ENCODE data around the gene COL23A1.
A peak's percentile ranks its signal among the peaks of the same experiment; 100 is the strongest.
"Not testable (repeated sequence)": the region's sequence is repeated elsewhere in the genome, so short reads cannot be mapped to it uniquely, and the experiment has no call there.

Gene COL23A1

GRCh38 chr5:178376921-178377582, 213.1 kb downstream of the COL23A1 start:
- Mint-ChIP-seq H3K36me3 (ENCODE audit: insufficient read depth) (no peaks in the 10 kb centered on the region), H3K9me3 (no peaks in the 10 kb centered on the region), H3K27ac (no peak overlapping the region), H3K4me1 (ENCODE audit: low read depth in 2 of 2) (no peaks in the 10 kb centered on the region), H3K4me3 (no peak overlapping the region), H3K27me3 (peaks cover 20 to 51% of the 10 kb centered on the region in 2 donors)
- DNase-seq = no peak
- ATAC-seq (replicated peaks) = no peak

DNA sequence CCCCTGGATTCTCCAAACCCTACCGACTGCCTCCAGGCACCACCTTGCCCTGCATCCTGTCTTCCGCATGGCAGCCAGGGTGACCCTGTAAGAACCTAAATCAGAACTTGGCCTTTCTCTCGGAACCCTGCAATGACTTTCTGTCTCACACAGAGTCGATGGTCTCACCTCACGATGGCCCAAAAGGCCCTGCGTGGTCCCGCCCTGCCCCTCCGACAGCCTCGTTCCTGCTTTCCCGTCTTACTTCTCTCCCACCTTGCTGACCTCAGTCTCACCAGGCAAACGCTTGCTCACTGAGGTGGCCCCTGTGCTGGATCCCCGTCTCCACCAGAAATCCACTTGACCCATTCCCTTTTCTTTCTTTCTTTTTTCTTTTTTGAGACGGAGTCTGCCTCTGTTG, 214.8 kb downstream of the COL23A1 start:
- Mint-ChIP-seq H3K4me1 (ENCODE audit: low read depth in 2 of 2) (no peaks in the 10 kb centered on the region), H3K27ac (no peak overlapping the region)
- ATAC-seq (replicated peaks) = no peak

GRCh38 chr5:178373711-178374110, 216.5 kb downstream of the COL23A1 start:
- no peaks in the 10 kb centered on the region for H3K4me1 Mint-ChIP-seq (ENCODE audit: low read depth in 2 of 2)
- H3K4me3 Mint-ChIP-seq = no peak overlapping the region
- no peaks in the 10 kb centered on the region for H3K9me3 Mint-ChIP-seq
- H3K36me3 Mint-ChIP-seq (ENCODE audit: insufficient read depth) = peaks cover 3% of the 10 kb centered on the region
- no peak for ATAC-seq (replicated peaks)
- H3K27ac Mint-ChIP-seq = no peak overlapping the region
- H3K27me3 Mint-ChIP-seq = peaks cover 37 to 73% of the 10 kb centered on the region in 2 donors
- no peak for DNase-seq

More for the DNA sequence above, 214.8 kb downstream of the COL23A1 start:
- Mint-ChIP-seq H3K27me3 (peaks cover 26 to 59% of the 10 kb centered on the region in 2 donors), H3K36me3 (ENCODE audit: insufficient read depth) (peaks cover 3% of the 10 kb centered on the region), H3K4me3 (no peak overlapping the region), H3K9me3 (no peaks in the 10 kb centered on the region)
- no peak for DNase-seq

DNA sequence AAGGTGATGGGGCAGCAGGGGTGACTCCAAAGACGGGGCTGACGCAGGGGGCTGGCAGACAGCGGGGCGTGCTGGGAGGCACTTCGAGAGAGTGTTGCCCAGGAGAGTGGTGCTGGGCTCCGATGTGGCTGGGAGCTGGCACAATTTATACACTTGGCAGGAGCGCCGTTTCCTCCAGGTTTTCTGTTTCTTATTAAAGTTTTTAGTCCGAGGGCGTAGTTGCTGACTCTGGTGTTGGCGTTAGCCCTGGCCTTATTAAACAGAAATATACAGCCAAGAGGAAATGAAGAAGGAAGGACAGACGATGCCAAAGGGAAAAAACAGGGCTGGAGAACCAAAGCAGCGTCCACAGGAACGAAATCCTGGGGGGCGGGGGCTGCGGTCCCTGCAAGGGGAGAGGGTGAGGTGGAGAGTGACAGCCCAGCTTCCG, 218.0 kb downstream of the COL23A1 start:
- no peaks in the 10 kb centered on the region for H3K4me1 Mint-ChIP-seq (ENCODE audit: low read depth in 2 of 2)
- peaks cover 45 to 74% of the 10 kb centered on the region in 2 donors for H3K27me3 Mint-ChIP-seq
- no peak for DNase-seq
- peaks cover 3% of the 10 kb centered on the region for H3K36me3 Mint-ChIP-seq (ENCODE audit: insufficient read depth)
- ATAC-seq (replicated peaks) = no peak
- no peak overlapping the region for H3K27ac Mint-ChIP-seq
- no peaks in the 10 kb centered on the region for H3K9me3 Mint-ChIP-seq
- H3K4me3 Mint-ChIP-seq = no peak overlapping the region

DNA sequence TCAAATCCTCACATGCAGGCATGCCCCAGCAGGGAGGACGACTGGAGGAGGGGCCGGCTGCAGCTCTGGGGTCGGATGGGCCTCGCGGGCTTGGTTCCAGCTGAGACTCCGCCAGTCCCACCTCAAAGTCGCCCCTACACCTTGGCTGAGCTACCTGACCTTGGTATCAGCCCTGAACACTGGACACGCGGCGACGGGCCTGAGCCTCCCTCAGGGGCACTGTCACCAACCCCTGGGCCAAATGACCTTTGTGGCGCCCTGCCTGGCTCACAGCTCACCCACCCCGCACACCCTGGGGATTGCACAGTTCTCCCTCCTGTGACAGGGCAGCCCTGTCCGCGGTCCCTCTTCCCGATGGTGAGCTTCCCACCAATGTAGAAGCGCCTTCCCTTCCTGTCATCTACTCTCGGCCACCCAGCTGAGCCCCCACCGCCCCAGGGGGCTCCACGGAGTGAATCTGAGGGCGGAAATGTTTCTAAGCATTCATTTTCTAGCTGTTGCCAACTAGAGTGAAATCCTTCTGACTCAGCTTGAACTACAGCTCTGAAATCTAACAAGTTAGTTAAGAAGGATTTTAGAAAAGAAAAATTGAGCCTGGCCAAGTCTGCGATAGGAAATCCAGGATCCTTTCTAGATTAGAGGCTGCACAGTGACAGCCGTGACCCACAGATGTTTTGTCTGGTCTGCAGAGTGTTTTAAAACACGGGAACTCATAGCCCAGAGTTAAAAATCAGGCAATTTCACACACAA, 218.7 kb downstream of the COL23A1 start:
- H3K27ac Mint-ChIP-seq = no peak overlapping the region
- no peaks in the 10 kb centered on the region for H3K4me1 Mint-ChIP-seq (ENCODE audit: low read depth in 2 of 2)
- H3K27me3 Mint-ChIP-seq = peaks cover 51 to 75% of the 10 kb centered on the region in 2 donors
- H3K4me3 Mint-ChIP-seq = no peak overlapping the region
- peaks cover 3% of the 10 kb centered on the region for H3K36me3 Mint-ChIP-seq (ENCODE audit: insufficient read depth)
- ATAC-seq (replicated peaks) = no peak
- H3K9me3 Mint-ChIP-seq = no peaks in the 10 kb centered on the region
- DNase-seq = no peak

DNA sequence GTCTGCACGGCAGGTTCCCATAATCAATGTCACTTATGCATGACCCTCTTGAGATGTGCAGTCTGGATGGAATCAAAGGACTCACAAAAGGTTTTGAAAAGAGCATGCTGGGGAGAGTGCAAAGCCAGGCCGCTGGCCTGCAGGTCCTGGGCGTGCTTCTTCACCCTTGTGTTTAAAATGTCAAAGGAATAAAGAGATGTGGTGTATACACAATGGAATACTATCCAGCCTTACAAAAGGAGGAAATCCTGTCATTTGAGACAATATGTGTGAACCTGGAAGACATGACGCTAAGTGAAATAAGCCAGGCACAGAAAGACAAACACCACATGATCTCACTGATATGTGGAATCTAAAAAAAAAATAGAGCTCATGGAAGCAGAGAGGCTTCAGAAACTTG, 220.1 kb downstream of the COL23A1 start:
- H3K4me1 Mint-ChIP-seq (ENCODE audit: low read depth in 2 of 2) = no peaks in the 10 kb centered on the region

GRCh38 chr5:178369469-178369868, 220.7 kb downstream of the COL23A1 start:
- H3K4me1 Mint-ChIP-seq (ENCODE audit: low read depth in 2 of 2); H3K36me3 Mint-ChIP-seq (ENCODE audit: insufficient read depth); H3K4me3 Mint-ChIP-seq: not testable (repeated sequence)

More for the DNA sequence above, 220.1 kb downstream of the COL23A1 start:
- DNase-seq (no peak), ATAC-seq (replicated peaks) (no peak)
- Mint-ChIP-seq H3K36me3 (ENCODE audit: insufficient read depth) (peaks cover 3% of the 10 kb centered on the region), H3K4me3 (no peak overlapping the region), H3K27ac (no peak overlapping the region), H3K9me3 (no peaks in the 10 kb centered on the region), H3K27me3 (peaks cover 45 to 85% of the 10 kb centered on the region in 2 donors)

DNA sequence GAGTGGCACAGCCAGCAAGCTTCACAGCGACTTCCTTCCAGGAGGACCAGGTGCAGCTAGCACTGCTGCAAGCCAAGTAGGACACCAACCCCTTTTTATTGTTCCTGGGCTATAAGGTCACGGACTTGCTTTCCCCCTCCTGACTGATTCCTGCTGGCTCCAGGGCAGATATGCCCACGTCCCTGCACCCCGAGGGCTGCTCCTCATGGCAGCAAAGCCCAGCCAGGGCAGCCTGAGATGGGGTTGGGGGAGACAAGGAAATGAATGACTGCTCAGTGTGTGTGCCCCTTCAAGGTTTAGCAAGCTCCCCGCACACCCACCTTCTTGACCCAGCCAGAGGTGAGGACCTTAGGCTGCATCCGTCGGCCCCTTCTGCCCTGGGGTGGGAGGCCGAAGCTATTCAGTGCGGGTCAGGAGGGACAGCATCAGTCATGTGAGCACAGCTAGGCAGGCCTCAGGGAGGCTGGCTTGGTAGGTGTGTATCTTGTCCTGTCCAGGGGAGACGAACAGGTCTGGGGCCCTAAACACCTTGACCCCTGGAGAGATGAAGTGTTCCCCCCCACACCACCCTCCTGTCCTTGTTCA, 221.4 kb downstream of the COL23A1 start:
- no peaks in the 10 kb centered on the region for H3K9me3 Mint-ChIP-seq
- H3K27me3 Mint-ChIP-seq = peaks cover 51 to 83% of the 10 kb centered on the region in 2 donors
- ATAC-seq (replicated peaks) = no peak
- H3K27ac Mint-ChIP-seq = no peak overlapping the region
- H3K4me1 Mint-ChIP-seq (ENCODE audit: low read depth in 2 of 2) = peaks cover 0 to 3% of the 10 kb centered on the region in 2 donors
- H3K36me3 Mint-ChIP-seq (ENCODE audit: insufficient read depth) = peaks cover 3% of the 10 kb centered on the region
- H3K4me3 Mint-ChIP-seq = no peak overlapping the region
- no peak for DNase-seq

More at GRCh38 chr5:178369469-178369868, 220.7 kb downstream of the COL23A1 start:
- ATAC-seq (replicated peaks); DNase-seq; H3K9me3 Mint-ChIP-seq: not testable (repeated sequence)
- H3K27ac Mint-ChIP-seq = peak overlapping the region in 1 of 2 donors; percentile 17
- H3K27me3 Mint-ChIP-seq = peaks cover 45 to 83% of the 10 kb centered on the region in 2 donors

DNA sequence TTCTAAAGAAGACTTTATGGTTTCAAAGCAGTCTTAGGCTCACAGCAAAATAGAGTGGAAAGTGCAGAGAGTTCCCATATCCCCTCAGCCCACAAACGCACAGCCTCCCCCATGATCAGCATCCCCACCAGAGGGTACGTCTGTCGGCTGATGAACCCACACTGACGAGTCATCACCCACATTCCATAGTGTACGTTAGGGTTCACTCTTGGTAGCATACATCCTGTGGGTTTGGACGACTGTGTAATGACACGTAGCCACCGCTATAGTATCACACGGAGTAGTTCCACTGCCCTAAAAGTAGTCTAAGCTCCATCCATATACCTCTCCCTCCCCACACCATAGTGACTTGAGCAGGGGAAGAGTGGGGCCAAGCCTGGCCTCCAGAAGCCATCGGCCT, 221.9 kb downstream of the COL23A1 start:
- Mint-ChIP-seq H3K27me3 (peaks cover 57 to 85% of the 10 kb centered on the region in 2 donors), H3K27ac (no peak overlapping the region), H3K4me1 (ENCODE audit: low read depth in 2 of 2) (peaks cover 0 to 3% of the 10 kb centered on the region in 2 donors), H3K36me3 (ENCODE audit: insufficient read depth) (peaks cover 3% of the 10 kb centered on the region), H3K4me3 (no peak overlapping the region), H3K9me3 (no peaks in the 10 kb centered on the region)
- DNase-seq (no peak), ATAC-seq (replicated peaks) (no peak)

- H3K27me3 Mint-ChIP-seq = peaks cover 62 to 80% of the 10 kb centered on the region in 2 donors
- no peak overlapping the region for H3K27ac Mint-ChIP-seq
- peaks cover 3% of the 10 kb centered on the region for H3K36me3 Mint-ChIP-seq (ENCODE audit: insufficient read depth)
- no peaks in the 10 kb centered on the region for H3K9me3 Mint-ChIP-seq
- H3K4me1 Mint-ChIP-seq (ENCODE audit: low read depth in 2 of 2) = peaks cover 0 to 3% of the 10 kb centered on the region in 2 donors
- ATAC-seq (replicated peaks) (no peak), DNase-seq (no peak)
- no peak overlapping the region for H3K4me3 Mint-ChIP-seq
Measured at GRCh38 chr5:178367736-178368120, 222.5 kb downstream of the COL23A1 start.

DNA sequence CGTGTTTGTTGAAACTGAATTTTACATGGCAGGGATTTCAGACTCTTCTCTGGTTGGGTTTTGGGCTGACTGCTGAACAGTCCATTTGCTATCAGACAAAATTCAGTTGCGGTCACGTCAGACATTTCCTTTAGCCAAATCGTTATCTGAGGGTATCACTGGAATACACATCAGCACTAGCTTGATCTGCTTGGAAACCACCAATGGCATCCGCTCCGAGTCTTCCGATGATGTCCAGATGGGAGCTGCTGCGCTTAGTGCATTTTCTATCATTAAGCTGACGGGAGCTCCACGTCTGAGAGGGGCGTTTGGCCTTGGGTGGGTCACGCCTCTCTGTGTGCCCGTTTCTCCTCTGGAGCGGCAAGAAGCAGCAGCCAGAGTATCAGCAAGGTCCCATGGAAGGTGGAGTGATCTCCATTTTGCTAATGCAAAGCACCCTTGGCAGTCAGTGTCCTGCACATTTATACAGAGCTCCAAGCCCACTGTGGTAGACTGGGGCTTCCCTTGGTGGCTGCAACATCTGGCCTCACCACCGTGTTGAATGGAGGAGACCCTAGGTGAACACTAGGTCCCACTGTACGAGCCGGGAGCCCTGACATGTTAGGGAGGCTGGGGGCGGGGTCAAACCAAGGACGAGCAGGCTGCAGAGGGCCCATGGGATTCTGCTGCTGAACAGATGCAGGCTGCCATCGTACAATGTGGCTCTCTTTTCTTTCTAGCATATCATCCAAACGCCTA, 223.0 kb downstream of the COL23A1 start:
- no peak for DNase-seq
- H3K4me3 Mint-ChIP-seq = no peak overlapping the region
- peaks cover 3% of the 10 kb centered on the region for H3K36me3 Mint-ChIP-seq (ENCODE audit: insufficient read depth)
- H3K27me3 Mint-ChIP-seq = peaks cover 62 to 80% of the 10 kb centered on the region in 2 donors
- peaks cover 0 to 3% of the 10 kb centered on the region in 2 donors for H3K4me1 Mint-ChIP-seq (ENCODE audit: low read depth in 2 of 2)
- H3K27ac Mint-ChIP-seq = no peak overlapping the region
- ATAC-seq (replicated peaks) = no peak
- no peaks in the 10 kb centered on the region for H3K9me3 Mint-ChIP-seq

- Mint-ChIP-seq H3K27me3 (peaks cover 60 to 83% of the 10 kb centered on the region in 2 donors), H3K27ac (no peak overlapping the region), H3K4me1 (ENCODE audit: low read depth in 2 of 2) (peaks cover 0 to 3% of the 10 kb centered on the region in 2 donors), H3K9me3 (no peaks in the 10 kb centered on the region), H3K36me3 (ENCODE audit: insufficient read depth) (no peaks in the 10 kb centered on the region), H3K4me3 (no peak overlapping the region)
- DNase-seq (no peak), ATAC-seq (replicated peaks) (no peak)
Measured at GRCh38 chr5:178365501-178366440, 224.4 kb downstream of the COL23A1 start.

All from effector memory CD8-positive, alpha-beta T cell (primary cell).